ENCODE results near the gene ZBTB7A.
A peak's percentile ranks its signal among the peaks of the same experiment; 100 is the strongest.
"Not testable (repeated sequence)": the region's sequence is repeated elsewhere in the genome, so short reads cannot be mapped to it uniquely, and the experiment has no call there.

The ZBTB7A gene

GRCh38 chr19:4007021-4007835, 59.5 kb downstream of the ZBTB7A start, which contains the start of gene PIAS4:
TSS of gene PIAS4 (plus strand) at chr19:4007736. CDS start at chr19:4007761, 25 bp downstream.
- TF ChIP-seq FOXK2 (IDR thresholded peaks at IDR 0.05): no peak
- TF ChIP-seq ARNT (IDR thresholded peaks at IDR 0.05): no peak
- peak; percentile 84; the same call in 1 of the 2 replicates for TF ChIP-seq FOXM1 (IDR thresholded peaks at IDR 0.05; ENCODE audit: borderline replicate concordance)
- TF ChIP-seq NFRKB (IDR thresholded peaks at IDR 0.05): no peak
- no peak for TF ChIP-seq TARDBP (IDR thresholded peaks at IDR 0.05)
- TF ChIP-seq SP1 (IDR thresholded peaks at IDR 0.05): no peak
- no peak for TF ChIP-seq CTBP1 (IDR thresholded peaks at IDR 0.05; ENCODE audit: borderline replicate concordance)
- TF ChIP-seq L3MBTL2 (conservative IDR thresholded peaks at IDR 0.05): peak; percentile 51
- no peak for TF ChIP-seq ZNF384 (IDR thresholded peaks at IDR 0.05)
- no peak for TF ChIP-seq SUZ12 (IDR thresholded peaks at IDR 0.05)
- TF ChIP-seq ELF4 (IDR thresholded peaks at IDR 0.05): no peak
- DNase-seq (ENCODE audit: extremely low spot score): peak; percentile 99
- POLR2A ChIA-PET: interaction anchor here (1.2 to 3.5 kb wide), 7 partner anchors 10 to 245 kb away, joined by 4 to 13 read pairs (median 10); partner anchors contain the start of genes APBA3, EEF2 and MRPL54
- CTCF ChIA-PET: no interaction called here

GRCh38 chr19:4005436-4005835, 61.3 kb downstream of the ZBTB7A start:
- POLR2A ChIA-PET: interaction anchor here (1.6 kb wide), 1 partner anchor 20 kb away, joined by 5 read pairs; the partner anchor contains the start of gene EEF2
- CTCF ChIA-PET; DNase-seq (ENCODE audit: extremely low spot score): not testable (repeated sequence)

- CTCF ChIA-PET; DNase-seq (ENCODE audit: extremely low spot score); POLR2A ChIA-PET: not testable (repeated sequence)
Observed at GRCh38 chr19:4000798-4001197, 65.9 kb downstream of the ZBTB7A start.

- POLR2A ChIA-PET; CTCF ChIA-PET; DNase-seq (ENCODE audit: extremely low spot score): not testable (repeated sequence)
Observed at GRCh38 chr19:3998667-3999412, 67.9 kb downstream of the ZBTB7A start.

- no peak for DNase-seq (ENCODE audit: extremely low spot score)
- POLR2A ChIA-PET: interaction anchor here (1.1 to 2.1 kb wide), 2 partner anchors 10 to 12 kb away, joined by 3 to 10 read pairs; partner anchors contain the start of genes EEF2 and PIAS4
- CTCF ChIA-PET: interaction anchor here (1.0 kb wide), 1 partner anchor 8 kb away, joined by 3 read pairs; no protein-coding TSS in a partner anchor
- TF ChIP-seq SUZ12 (IDR thresholded peaks at IDR 0.05) (no peak), SP1 (IDR thresholded peaks at IDR 0.05) (no peak), LEF1 (IDR thresholded peaks at IDR 0.05; ENCODE audit: borderline replicate concordance) (no peak), PKNOX1 (IDR thresholded peaks at IDR 0.05) (no peak), FOXA1 (IDR thresholded peaks at IDR 0.05) (no peak), FOXM1 (IDR thresholded peaks at IDR 0.05; ENCODE audit: borderline replicate concordance) (no peak), HDGF (IDR thresholded peaks at IDR 0.05; ENCODE audit: borderline replicate concordance) (no peak)
Observed at GRCh38 chr19:3995607-3996006, 71.1 kb downstream of the ZBTB7A start.

Data from HEK293T (cell line).